H1 (cell line): ENCODE measurements around the gene ZSWIM4. TPM values are rescaled to one million over a fixed set of nuclear protein-coding genes. Genes with fewer than 3 reads are reported as not detected.

Source experiments
- CTCF ChIA-PET: fragments of 300-600 bp; sonication (Branson Sonifier 250); formaldehyde crosslinking; loops from one replicate; lab custom pipeline; 2021; ENCODE audit not compliant: partially characterized antibody; lab: Charles Lee
- POLR2A ChIA-PET: fragments of 300-600 bp; sonication (Branson Sonifier 250); formaldehyde crosslinking; loops from one replicate; lab custom pipeline; 2021; ENCODE audit warnings: inconsistent platforms; ENCODE audit not compliant: partially characterized antibody; lab: Charles Lee
- DNase-seq, 2 experiments: peaks; one replicate each; pipeline versions ENCODE4 v3.0.0 to v3.0.0-alpha.2; 2010 to 2022; ENCODE audit warnings: low spot score in 2 of 2, low read depth in 1 of 2, mixed read lengths in 1 of 2
- FAIRE-seq: peaks from 2 replicates; lab custom pipeline; 2011; peaks lifted over from hg19 to GRCh38; lab: Jason Lieb, UNC
- H2AFZ ChIP-seq: 2 replicates; pipeline ENCODE4 v1.8.1; 2012; ENCODE audit warnings: low read length, inconsistent platforms
- H2AK5ac ChIP-seq: 2 replicates; pipeline ENCODE4 v1.6.1; 2013; ENCODE audit warnings: low read depth, low read length
- H2BK120ac ChIP-seq: replicated peaks from 2 replicates; pipeline ENCODE3; 2013; ENCODE audit warnings: low read depth, low read length, inconsistent platforms
- H2BK12ac ChIP-seq: 2 replicates; pipeline ENCODE4 v1.6.1; 2013; ENCODE audit warnings: low read depth, low read length
- H2BK15ac ChIP-seq: 2 replicates; pipeline ENCODE4 v1.6.1; 2013; ENCODE audit warnings: low read length
- H2BK20ac ChIP-seq: 2 replicates; pipeline ENCODE4 v1.6.1; 2013; ENCODE audit warnings: low read length
- H2BK5ac ChIP-seq: 2 replicates; pipeline ENCODE4 v1.6.1; 2013; ENCODE audit warnings: low read depth, low read length
- H3K14ac ChIP-seq: 2 replicates; pipeline ENCODE4 v1.6.1; 2013; ENCODE audit warnings: inconsistent platforms; ENCODE audit not compliant: insufficient read length
- H3K18ac ChIP-seq: 2 replicates; pipeline ENCODE4 v1.6.1; 2013; ENCODE audit warnings: low read length; ENCODE audit errors: extremely low read depth
- H3K23ac ChIP-seq: 2 replicates; pipeline ENCODE4 v1.6.1; 2013; ENCODE audit warnings: inconsistent platforms; ENCODE audit not compliant: insufficient read length
- H3K23me2 ChIP-seq: 2 replicates; pipeline ENCODE4 v1.6.1; 2013; ENCODE audit warnings: low read depth, low read length
- H3K27ac ChIP-seq: 2 replicates; pipeline ENCODE4 v1.6.1; 2011; ENCODE audit warnings: low read depth, low read length, inconsistent platforms
- H3K27me3 ChIP-seq, 4 experiments: replicated peaks in 1 of 4; 1 replicate in 1 of 4; 2 replicates in 3 of 4; pipeline versions ENCODE4 v1.6.1 to v1.8.1; 2011 to 2013; ENCODE audit warnings: low read length in 3 of 4, mild to moderate bottlenecking in 3 of 4, inconsistent platforms in 2 of 4, mixed read lengths in 2 of 4, moderate library complexity in 1 of 4; ENCODE audit not compliant: control insufficient read depth in 3 of 4, insufficient read depth in 3 of 4; ENCODE audit errors: extremely low read depth in 1 of 4
- H3K36me3 ChIP-seq, 4 experiments: 2 replicates each; pipeline versions ENCODE4 v1.6.1 to v1.8.1; 2011 to 2013; ENCODE audit warnings: mild to moderate bottlenecking in 4 of 4, low read length in 3 of 4, moderate library complexity in 2 of 4, control low read depth in 1 of 4, inconsistent platforms in 1 of 4; ENCODE audit not compliant: insufficient read depth in 4 of 4, control insufficient read depth in 2 of 4
- H3K4ac ChIP-seq: replicated peaks from 2 replicates; pipeline ENCODE3; 2013; ENCODE audit warnings: low read length, low read depth, mixed read lengths, inconsistent platforms; ENCODE audit not compliant: insufficient read length
- H3K4me1 ChIP-seq, 4 experiments: replicated peaks in 1 of 4; 1 replicate in 1 of 4; 2 replicates in 3 of 4; pipeline versions ENCODE4 v1.6.1 to v1.8.1; 2011 to 2013; ENCODE audit warnings: low read length in 3 of 4, inconsistent platforms in 2 of 4, mixed read lengths in 1 of 4; ENCODE audit not compliant: insufficient read depth in 4 of 4, control insufficient read depth in 3 of 4
- H3K4me2 ChIP-seq, 2 experiments: 2 replicates each; pipeline versions ENCODE4 v1.6.1 to v1.8.1; 2011 to 2013; ENCODE audit warnings: low read depth in 2 of 2, low read length in 2 of 2, control low read depth in 1 of 2, inconsistent platforms in 1 of 2, mild to moderate bottlenecking in 1 of 2; ENCODE audit not compliant: insufficient read depth in 1 of 2
- H3K4me3 ChIP-seq, 4 experiments: fragments of 200-600, 300-600 bp in 1 of 4; sonication (generic), shearing (Covaris generic), sonication (Bioruptor Twin) in 1 of 4; 2 replicates each; pipeline versions ENCODE4 v1.5.1 to v1.8.1; 2011 to 2016; ENCODE audit warnings: low read length in 4 of 4, low read depth in 3 of 4, control low read depth in 2 of 4, inconsistent platforms in 2 of 4, mild to moderate bottlenecking in 2 of 4, mixed read lengths in 1 of 4, moderate library complexity in 1 of 4; ENCODE audit not compliant: insufficient read depth in 2 of 4; ENCODE audit errors: extremely low read depth in 1 of 4
- H3K56ac ChIP-seq: replicated peaks from 2 replicates; pipeline ENCODE3; 2013; ENCODE audit warnings: low read depth, mild to moderate bottlenecking, mixed read lengths, low read length, inconsistent platforms; ENCODE audit not compliant: insufficient read length
- H3K79me1 ChIP-seq: 2 replicates; pipeline ENCODE4 v1.6.1; 2013; ENCODE audit warnings: low read depth, low read length, control low read depth
- H3K79me2 ChIP-seq, 2 experiments: 2 replicates each; pipeline versions ENCODE4 v1.6.1 to v1.8.1; 2012 to 2013; ENCODE audit warnings: low read length in 2 of 2, mild to moderate bottlenecking in 2 of 2, inconsistent platforms in 1 of 2; ENCODE audit not compliant: insufficient read depth in 2 of 2, control insufficient read depth in 1 of 2
- H3K9ac ChIP-seq, 4 experiments: replicated peaks in 1 of 4; 1 replicate in 1 of 4; 2 replicates in 3 of 4; pipeline versions ENCODE4 v1.6.1 to v1.8.1; 2011 to 2013; ENCODE audit warnings: low read depth in 3 of 4, low read length in 3 of 4, control low read depth in 2 of 4, mild to moderate bottlenecking in 2 of 4, moderate library complexity in 2 of 4, inconsistent platforms in 1 of 4; ENCODE audit errors: extremely low read depth in 1 of 4
- H3K9me3 ChIP-seq, 2 experiments: 2 replicates each; pipeline versions ENCODE4 v1.6.1 to v1.8.1; 2012 to 2013; ENCODE audit warnings: mild to moderate bottlenecking in 2 of 2, moderate library complexity in 2 of 2, control low read depth in 1 of 2, inconsistent platforms in 1 of 2, low read depth in 1 of 2, low read length in 1 of 2, mixed read lengths in 1 of 2; ENCODE audit not compliant: insufficient read depth in 2 of 2
- H4K20me1 ChIP-seq, 2 experiments: replicated peaks in 1 of 2; 2 replicates each; pipeline versions ENCODE3 to v1.8.1; 2011 to 2013; ENCODE audit warnings: inconsistent platforms in 2 of 2, low read length in 2 of 2, mild to moderate bottlenecking in 1 of 2; ENCODE audit not compliant: insufficient read depth in 2 of 2, control insufficient read depth in 1 of 2
- H4K5ac ChIP-seq: 2 replicates; pipeline ENCODE4 v1.6.1; 2013; ENCODE audit warnings: low read length, low read depth, mixed read lengths, inconsistent platforms; ENCODE audit not compliant: insufficient read length
- H4K8ac ChIP-seq: 2 replicates; pipeline ENCODE4 v1.8.0; 2013; ENCODE audit warnings: mild to moderate bottlenecking, moderate library complexity, low read length, inconsistent platforms; ENCODE audit not compliant: insufficient read depth; ENCODE audit errors: extremely low read depth
- H4K91ac ChIP-seq: replicated peaks from 2 replicates; pipeline ENCODE3; 2013; ENCODE audit warnings: low read length, mixed read lengths, inconsistent platforms; ENCODE audit not compliant: insufficient read length
- CREB1 ChIP-seq: IDR thresholded peaks from 2 replicates; pipeline ENCODE4 v1.6.1; 2012; ENCODE audit warnings: inconsistent platforms
- CTCF ChIP-seq, 3 experiments: IDR thresholded peaks; 1 replicate in 2 of 3; 2 replicates in 1 of 3; pipeline versions ENCODE4 v1.5.1 to v1.6.1; 2011; ENCODE audit warnings: low read length in 3 of 3, mild to moderate bottlenecking in 3 of 3, inconsistent platforms in 2 of 3, low read depth in 1 of 3, moderate library complexity in 1 of 3; ENCODE audit not compliant: insufficient read depth in 1 of 3; ENCODE audit errors: control extremely low read depth in 1 of 3
- KDM4A ChIP-seq: IDR thresholded peaks from one replicate; pipeline ENCODE4 v1.7.1; 2012; ENCODE audit warnings: low read depth, mild to moderate bottlenecking, moderate library complexity, low read length, inconsistent platforms; ENCODE audit not compliant: severe bottlenecking
- NANOG ChIP-seq: IDR thresholded peaks from 2 replicates; pipeline ENCODE4 v1.6.1; 2011; ENCODE audit warnings: low read length, low read depth, mild to moderate bottlenecking, inconsistent platforms; ENCODE audit not compliant: insufficient read depth, poor library complexity, severe bottlenecking
- PHF8 ChIP-seq: fragments of 200-600 bp; sonication (generic); conservative IDR thresholded peaks from 2 replicates; pipeline ENCODE4 v1.7.1; 2012; ENCODE audit warnings: low read depth, mild to moderate bottlenecking, inconsistent platforms, low read length, moderate library complexity
- RNF2 ChIP-seq: fragments of 200-900, 300-1000 bp; sonication (generic); IDR thresholded peaks from 2 replicates; pipeline ENCODE4 v1.7.1; 2016; ENCODE audit warnings: borderline replicate concordance, low read depth, mild to moderate bottlenecking, antibody characterized with exemption, low read length; ENCODE audit not compliant: poor library complexity, severe bottlenecking; ENCODE audit errors: missing control alignments
- SP1 ChIP-seq: IDR thresholded peaks from 2 replicates; pipeline ENCODE4 v1.6.1; 2011; ENCODE audit warnings: low read depth, low read length
- WGBS, 2 experiments: shearing (Covaris generic) in 1 of 2; methylation state at CpG; one replicate each; pipeline versions ENCODE4 v1.1.6 to v1.1.7; 2013 to 2015; ENCODE audit warnings: low lambda C conversion rate in 2 of 2, mixed read lengths in 2 of 2, inconsistent platforms in 1 of 2, low coverage in 1 of 2, missing lambda C conversion rate in 1 of 2; ENCODE audit not compliant: insufficient replicate concordance in 2 of 2, insufficient coverage in 1 of 2, insufficient read length in 1 of 2; ENCODE audit errors: extremely low coverage in 1 of 2, missing lambda C conversion rate in 1 of 2; 5-methylcytosine and 5-hydroxymethylcytosine counted together
- polyA plus RNA-seq, 7 experiments: library from polyadenylated mRNA; depleted of rRNA in 3 of 7; stranded (reverse) in 5 of 7; unstranded in 2 of 7; fragments of >200 nt in 5 of 7; fragments of 200-250 nt in 2 of 7; gene quantifications; 1 replicate in 5 of 7; 2 replicates in 1 of 7; 4 replicates in 1 of 7; pipeline versions ENCODE4 v1.2.1 to v1.2.3, GENCODE V29; 2011 to 2013; ENCODE audit warnings: missing spikeins in 2 of 7, mixed read lengths in 2 of 7
- total RNA-seq: library from RNA; stranded (reverse); fragmentation: NEBNext Ultra II Directional; extraction: Animal tissue kit (Norgen Biotek cat#: 25700); gene quantifications from 2 replicates; pipeline ENCODE4 v1.2.1, GENCODE V29; 2021

ZSWIM4 gene
- total and polyA plus RNA-seq, 2 of the 8 experiments (the other 6 are each of a cell fraction or from before 2014, with no cell fraction given), result 12.2 to 31.1 TPM

GRCh38 chr19:13825489-13826441 is 30.5 kb downstream of the ZSWIM4 start:
- Histone ChIP-seq H3K9me3 (no peaks in the 10 kb centered on the region), H4K8ac (peak overlapping the region; percentile 92), H2BK20ac (no peak overlapping the region), H3K4me1 (peaks cover 0 to 2% (median 0%) of the 10 kb centered on the region in 4 experiments; a peak in 2 of 7 replicates), H3K23ac (no peak overlapping the region), H3K9ac (no peak overlapping the region), H4K91ac (no peak overlapping the region), H3K27ac (no peak overlapping the region), H3K4ac (no peak overlapping the region), H3K14ac (no peak overlapping the region), H3K36me3 (peaks cover 2 to 33% (median 17%) of the 10 kb centered on the region in 4 experiments; a peak in 6 of 8 replicates), H3K27me3 (no peaks in the 10 kb centered on the region), H3K4me3 (no peak overlapping the region), H4K20me1 (peaks cover 0 to 4% of the 10 kb centered on the region in 2 experiments), H3K79me2 (no peaks in the 10 kb centered on the region), H3K23me2 (no peaks in the 10 kb centered on the region), H2AK5ac (no peak overlapping the region), H2BK120ac (no peak overlapping the region), H2BK12ac (no peak overlapping the region; the same call in 1 of the 2 replicates), H2BK15ac (no peak overlapping the region), H2BK5ac (no peak overlapping the region), H3K79me1 (no peaks in the 10 kb centered on the region; the same call in 1 of the 2 replicates), H3K56ac (no peak overlapping the region), H3K18ac (0 out of 2 replicates have a peak overlapping the region, but pooled peaks have one; percentile 13), H4K5ac (no peak overlapping the region), H2AFZ (no peak overlapping the region), H3K4me2 (0 out of 4 replicates have a peak overlapping the region, but pooled peaks have one; percentile 4 to 12)
- DNase-seq, result peak in 1 of 2 experiments; percentile 91
- WGBS, 2 experiments, result 81% methylated on average over 30 of the region's 30 CpGs; no CpG with 5 or more reads in 1 of the 2 experiments
- ChIA-PET POLR2A (interaction anchor here (0.7 to 4.2 kb wide), 19 partner anchors 9 to 263 kb away, joined by 3 to 20 read pairs (median 4); partner anchors contain the start of genes C19orf53 and MRI1), CTCF (interaction anchor here (0.8 to 5.7 kb wide), 17 partner anchors 8 to 42 kb away, joined by 3 to 27 read pairs (median 6); no protein-coding TSS in a partner anchor)
- peak; percentile 89 for FAIRE-seq
- TF ChIP-seq SP1 (peak; percentile 63; the same call in 1 of the 2 replicates), PHF8 (no peak), CTCF (IDR thresholded peaks at IDR 0.05; ENCODE audit: control extremely low read depth in 1 of 3, insufficient read depth in 1 of 3, low read depth in 1 of 3, low read length in 3 of 3) (peak; percentile 34 to 52 (median 35)), CREB1 (no peak), KDM4A (no peak), RNF2 (no peak), NANOG (no peak)
